Ovary (tissue), 9 donors: ENCODE results near the gene RALA. TPM values are rescaled to one million over a fixed set of nuclear protein-coding genes. Genes with fewer than 3 reads are reported as not detected.
"Not testable (repeated sequence)": the region's sequence is repeated elsewhere in the genome, so short reads cannot be mapped to it uniquely, and the experiment has no call there.

Source experiments
- DNase-seq, 5 donors: peaks; one replicate each; pipeline ENCODE4 v3.0.0-alpha.2; 2019 to 2020
- H3K27ac ChIP-seq, 2 donors: fragments of 200-600 bp; one replicate each; pipeline versions ENCODE4 v1.5.1 to v1.8.0; 2019 to 2022
- H3K27me3 ChIP-seq: fragments of 200-600 bp; one replicate; pipeline ENCODE4 v1.8.0; 2022
- H3K36me3 ChIP-seq: fragments of 200-600 bp; sonication (generic); one replicate; pipeline ENCODE4 v1.5.1; 2019
- H3K4me1 ChIP-seq: one replicate; pipeline ENCODE4 v1.8.1; 2013; ENCODE audit warnings: mild to moderate bottlenecking, moderate library complexity; ENCODE audit not compliant: insufficient read depth
- H3K4me3 ChIP-seq: fragments of 200-600 bp; sonication (generic); one replicate; pipeline ENCODE4 v1.5.1; 2017
- H3K9me3 ChIP-seq, 2 donors: fragments of 200-600 bp in 1 of 2; sonication (generic) in 1 of 2; one replicate each; pipeline versions ENCODE4 v1.5.1 to v1.8.1; 2013 to 2019; ENCODE audit warnings: mild to moderate bottlenecking in 1 of 2, moderate library complexity in 1 of 2
- CTCF ChIP-seq, 3 donors: fragments of 450-650 bp in 2 of 3; fragments of 200-600 bp in 1 of 3; IDR thresholded peaks; one replicate each; pipeline versions ENCODE4 v1.5.1 to v1.8.0; 2016 to 2022; ENCODE audit warnings: antibody characterized with exemption in 3 of 3, mild to moderate bottlenecking in 1 of 3
- EP300 ChIP-seq: sonication (generic); formaldehyde crosslinking; IDR thresholded peaks from one replicate; pipeline ENCODE4 v1.6.1; 2017; ENCODE audit warnings: antibody characterized with exemption
- POLR2A ChIP-seq: fragments of 450-650 bp; IDR thresholded peaks from one replicate; pipeline ENCODE4 v1.6.1; 2017; ENCODE audit warnings: antibody characterized with exemption, mild to moderate bottlenecking, moderate library complexity
- WGBS, 3 donors: extraction: QIAGEN DNeasy Blood & Tissue Kit in 1 of 3; methylation state at CpG; one replicate each; pipeline versions ENCODE4 v1.1.5 to v1.1.7; 2013 to 2017; 5-methylcytosine and 5-hydroxymethylcytosine counted together
- intact Hi-C, 4 donors: fragments of 100-400 bp; cut with DNase I; formaldehyde crosslinking; loops; one replicate each; pipeline versions ENCODE4 v1.11.0 to v1.15.1; 2022 to 2023
- polyA plus RNA-seq, 2 donors: library from polyadenylated mRNA; stranded (reverse); fragments of 200-250 nt in 1 of 2; fragments of 350-450 nt in 1 of 2; fragmentation: Illumina TruSeq in 1 of 2; extraction: RNeasy Lipid Tissue Mini Kit (QIAGEN cat#74804) in 1 of 2; gene quantifications; one replicate each; pipeline ENCODE4 v1.2.3, GENCODE V29; 2013 to 2014
- total RNA-seq, 7 donors: library from RNA; depleted of rRNA in 2 of 7; stranded (reverse); fragments of >200 nt in 2 of 7; fragmentation: NEBNext Ultra II Directional in 3 of 7; extraction: Animal tissue kit (Norgen Biotek cat#: 25700) in 3 of 7; gene quantifications; one replicate each; pipeline versions ENCODE4 v1.1.0 to v1.2.4, GENCODE V29; 2016 to 2023
- donor health status: DM: no; HTN: no; CAD: no; lungs with moderate emphysema.
- donor health status: DM: no; HTN: no; CAD: no.
- donor health status: Bipolar disorder and iron deficiency.
- donor health status: DM: yes; HTN: yes; CAD: no.
- donor health status: DM: no; HTN: no; CAD: no.
- donor health status: DM: yes; HTN: yes; CAD: no.

The RALA gene
- total and polyA plus RNA-seq, 9 donors: 13.9 to 32.9 (median 25.2) TPM

- no peaks in the 10 kb centered on the region for H3K27me3 ChIP-seq
- H3K4me1 ChIP-seq: no peaks in the 10 kb centered on the region
- intact Hi-C loops: no loop called here
- no peaks in the 10 kb centered on the region for H3K9me3 ChIP-seq
- DNase-seq: no peak
- no peaks in the 10 kb centered on the region for H3K36me3 ChIP-seq
- H3K27ac ChIP-seq: no peak overlapping the region
- H3K4me3 ChIP-seq: no peak overlapping the region
- TF ChIP-seq POLR2A (no peak), EP300 (no peak), CTCF (IDR thresholded peaks at IDR 0.05) (no peak)
- WGBS, 3 donors: 58 to 66% (median 59%) methylated on average over 2 of the region's 2 CpGs
Measured at GRCh38 chr7:39691821-39692220, 68.4 kb downstream of the RALA start.

- H3K9me3 ChIP-seq, DNase-seq, H3K36me3 ChIP-seq, intact Hi-C loops, H3K4me3 ChIP-seq, H3K27me3 ChIP-seq, H3K4me1 ChIP-seq, H3K27ac ChIP-seq: not testable (repeated sequence)
- WGBS, 3 donors: 94 to 96% (median 94%) methylated on average over 4 of the region's 4 CpGs
Measured at GRCh38 chr7:39693086-39693485, 69.7 kb downstream of the RALA start.

GRCh38 chr7:39693812-39694211 is 70.4 kb downstream of the RALA start:
- no peak overlapping the region for H3K4me3 ChIP-seq
- WGBS, 3 donors: 92 to 98% (median 95%) methylated on average over 2 of the region's 2 CpGs
- TF ChIP-seq EP300 (no peak), CTCF (IDR thresholded peaks at IDR 0.05) (no peak), POLR2A (no peak)
- no peak overlapping the region for H3K27ac ChIP-seq
- no peaks in the 10 kb centered on the region for H3K4me1 ChIP-seq
- intact Hi-C loops: no loop called here
- no peaks in the 10 kb centered on the region for H3K36me3 ChIP-seq
- DNase-seq: no peak
- no peaks in the 10 kb centered on the region for H3K27me3 ChIP-seq
- no peaks in the 10 kb centered on the region for H3K9me3 ChIP-seq

- Histone ChIP-seq H3K27me3 (no peaks in the 10 kb centered on the region), H3K9me3 (no peaks in the 10 kb centered on the region), H3K4me1 (no peaks in the 10 kb centered on the region), H3K27ac (no peak overlapping the region), H3K4me3 (no peak overlapping the region), H3K36me3 (no peaks in the 10 kb centered on the region)
- DNase-seq: no peak
- intact Hi-C loops: no loop called here
- TF ChIP-seq EP300 (no peak), CTCF (IDR thresholded peaks at IDR 0.05) (no peak), POLR2A (no peak)
- 67 to 80% (median 74%) methylated on average over 3 of the region's 3 CpGs for WGBS, 3 donors
Measured at GRCh38 chr7:39695852-39696586, 72.6 kb downstream of the RALA start.

GRCh38 chr7:39696631-39697030 is 73.3 kb downstream of the RALA start:
- no peaks in the 10 kb centered on the region for H3K9me3 ChIP-seq
- no peaks in the 10 kb centered on the region for H3K4me1 ChIP-seq
- DNase-seq: no peak
- no peak overlapping the region for H3K4me3 ChIP-seq
- no peak for TF ChIP-seq EP300
- no peak for TF ChIP-seq CTCF (IDR thresholded peaks at IDR 0.05)
- no peak for TF ChIP-seq POLR2A
- H3K27ac ChIP-seq: no peak overlapping the region
- no peaks in the 10 kb centered on the region for H3K27me3 ChIP-seq
- no peaks in the 10 kb centered on the region for H3K36me3 ChIP-seq
- WGBS, 3 donors: 62 to 71% (median 62%) methylated on average over 3 of the region's 3 CpGs
- intact Hi-C loops: no loop called here
